Neuron (in vitro differentiated cells): ENCODE results near the gene NINJ2.

ENCODE experiments used
- H2AFZ ChIP-seq: one replicate; pipeline ENCODE4 v1.6.1; 2013; ENCODE audit warnings: low read depth, mild to moderate bottlenecking, inconsistent platforms, low read length, moderate library complexity
- H3K27me3 ChIP-seq: one replicate; pipeline ENCODE4 v1.6.1; 2013; ENCODE audit warnings: low read length; ENCODE audit not compliant: insufficient read depth
- H3K36me3 ChIP-seq: one replicate; pipeline ENCODE4 v1.6.1; 2013; ENCODE audit warnings: low read length; ENCODE audit not compliant: insufficient read depth
- H3K4me1 ChIP-seq: one replicate; pipeline ENCODE4 v1.6.1; 2013; ENCODE audit warnings: low read length; ENCODE audit not compliant: insufficient read depth
- H3K4me3 ChIP-seq: 2 replicates; pipeline ENCODE4 v1.5.1; 2013; ENCODE audit warnings: mild to moderate bottlenecking, low read length, moderate library complexity
- H3K9me3 ChIP-seq: one replicate; pipeline ENCODE4 v1.6.1; 2013; ENCODE audit warnings: low read length

The NINJ2 gene

DNA sequence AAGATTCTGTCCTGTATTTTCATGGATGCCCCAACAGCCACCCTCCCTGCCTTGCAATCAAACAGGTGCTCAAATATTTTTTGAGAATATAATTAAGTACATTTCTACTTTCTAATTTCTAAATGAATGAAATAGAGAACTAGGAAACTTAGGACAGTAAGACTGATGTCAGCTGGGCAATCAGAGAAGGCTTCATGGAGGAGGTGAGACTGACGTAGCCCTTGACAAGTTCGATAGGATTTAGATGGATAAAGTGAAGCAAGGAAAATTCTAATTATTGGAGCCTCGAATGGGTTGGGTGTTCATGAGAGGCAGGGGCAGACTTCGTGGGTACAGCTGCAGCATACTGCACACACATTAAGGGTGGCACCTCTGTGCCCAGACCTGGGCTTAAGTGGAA lies 36.0 kb downstream of the NINJ2 start:
- Histone ChIP-seq H3K9me3 (no peaks in the 10 kb centered on the region), H3K4me1 (peaks cover 5% of the 10 kb centered on the region), H3K4me3 (no peak overlapping the region), H2AFZ (no peak overlapping the region), H3K27me3 (no peaks in the 10 kb centered on the region), H3K36me3 (no peaks in the 10 kb centered on the region)

GRCh38 chr12:625998-626397 lies 37.2 kb downstream of the NINJ2 start:
- H3K36me3 ChIP-seq: no peaks in the 10 kb centered on the region
- no peak overlapping the region for H3K4me3 ChIP-seq
- no peak overlapping the region for H2AFZ ChIP-seq
- H3K4me1 ChIP-seq: no peaks in the 10 kb centered on the region
- H3K27me3 ChIP-seq: no peaks in the 10 kb centered on the region
- H3K9me3 ChIP-seq: no peaks in the 10 kb centered on the region

DNA sequence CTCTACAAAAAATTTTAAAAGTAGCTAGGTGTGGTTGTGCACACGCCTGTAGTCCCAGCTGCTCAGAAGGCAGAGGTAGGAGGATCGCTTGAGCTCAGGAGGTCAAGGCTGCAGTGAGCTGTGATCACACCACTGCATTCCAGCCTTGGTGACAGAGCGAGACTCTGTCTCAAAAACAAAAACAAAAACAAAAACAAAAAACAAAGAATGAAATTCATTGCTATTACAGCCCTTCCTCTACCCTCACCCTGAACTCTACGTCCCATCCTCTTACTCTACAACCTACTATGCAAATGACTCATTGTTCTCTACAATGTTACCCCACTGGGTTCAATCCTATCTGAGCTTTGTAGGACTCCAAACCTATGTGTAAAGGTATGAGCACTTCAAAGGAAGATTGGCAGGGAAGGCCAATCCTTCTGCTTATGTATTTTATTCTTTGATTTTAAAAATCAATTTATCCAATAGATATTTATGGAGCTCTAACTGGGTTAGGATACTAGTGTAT lies 39.3 kb downstream of the NINJ2 start:
- Histone ChIP-seq H3K4me3 (no peak overlapping the region), H3K36me3 (no peaks in the 10 kb centered on the region), H3K9me3 (no peaks in the 10 kb centered on the region), H3K27me3 (no peaks in the 10 kb centered on the region), H2AFZ (no peak overlapping the region), H3K4me1 (no peaks in the 10 kb centered on the region)

DNA sequence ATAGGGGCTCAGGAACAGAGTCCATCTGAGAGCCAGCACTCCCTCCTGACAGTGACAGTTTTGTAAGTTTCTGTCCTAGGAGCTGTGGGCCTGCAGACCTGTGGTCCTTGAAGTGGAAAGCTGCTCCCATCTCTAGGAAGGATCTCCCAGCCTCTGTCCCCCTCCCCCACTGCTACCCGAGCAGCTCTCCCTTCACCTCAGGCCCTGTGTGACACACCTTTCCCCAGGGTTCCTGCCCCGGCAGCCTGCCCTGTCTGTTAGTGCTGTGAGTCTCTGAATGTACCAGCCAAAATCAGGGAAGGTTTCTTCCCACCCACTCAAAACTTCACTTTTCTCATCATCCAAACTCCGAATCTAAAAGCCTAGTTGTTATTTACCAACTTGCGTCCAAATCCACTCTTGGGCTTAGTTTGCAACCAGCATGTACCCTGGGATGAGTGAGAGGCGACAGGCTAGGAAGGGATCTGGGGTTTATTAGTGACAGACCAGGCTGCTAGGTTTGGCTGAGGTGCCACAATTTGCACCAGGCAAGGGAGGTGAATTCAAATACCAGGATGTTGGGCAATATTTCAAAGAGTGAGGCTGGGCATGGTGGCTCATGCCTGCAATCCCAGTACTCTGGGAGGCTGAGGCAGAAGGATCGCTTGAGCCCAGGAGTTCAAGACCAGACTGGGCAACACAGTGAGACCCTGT lies 39.9 kb downstream of the NINJ2 start:
- Histone ChIP-seq H3K4me3 (no peak overlapping the region), H3K36me3 (no peaks in the 10 kb centered on the region), H3K9me3 (no peaks in the 10 kb centered on the region), H3K27me3 (no peaks in the 10 kb centered on the region), H3K4me1 (no peaks in the 10 kb centered on the region), H2AFZ (no peak overlapping the region)

DNA sequence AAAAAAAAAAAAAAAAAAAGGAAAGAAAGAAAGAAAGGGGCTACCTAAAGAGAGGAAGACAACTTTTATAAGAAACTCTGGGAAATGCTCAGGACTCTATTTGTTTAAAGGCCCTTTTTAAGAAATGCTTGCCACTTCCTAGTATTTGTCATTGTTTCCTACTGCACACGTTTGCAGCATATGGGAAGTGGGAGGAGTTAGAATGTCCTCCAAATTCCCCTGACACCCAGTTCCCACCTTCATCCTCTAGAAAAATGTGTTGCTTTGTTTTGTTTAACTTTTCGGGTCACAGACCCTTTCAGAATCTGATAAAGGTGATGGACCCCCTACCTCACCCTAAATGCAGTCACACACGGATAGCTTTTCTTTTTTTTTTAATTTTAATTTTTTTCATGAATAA lies 40.8 kb downstream of the NINJ2 start:
- Histone ChIP-seq H3K36me3 (no peaks in the 10 kb centered on the region), H3K4me1 (no peaks in the 10 kb centered on the region), H3K27me3 (no peaks in the 10 kb centered on the region), H3K4me3 (no peak overlapping the region), H2AFZ (no peak overlapping the region), H3K9me3 (no peaks in the 10 kb centered on the region)

- Histone ChIP-seq H3K9me3 (no peaks in the 10 kb centered on the region), H3K4me3 (no peak overlapping the region), H3K36me3 (no peaks in the 10 kb centered on the region), H2AFZ (no peak overlapping the region), H3K27me3 (no peaks in the 10 kb centered on the region), H3K4me1 (no peaks in the 10 kb centered on the region)
Measured at GRCh38 chr12:619346-619745, 43.9 kb downstream of the NINJ2 start.

GRCh38 chr12:618605-619004 lies 44.6 kb downstream of the NINJ2 start:
- H2AFZ ChIP-seq: no peak overlapping the region
- no peaks in the 10 kb centered on the region for H3K4me1 ChIP-seq
- no peaks in the 10 kb centered on the region for H3K36me3 ChIP-seq
- no peak overlapping the region for H3K4me3 ChIP-seq
- H3K9me3 ChIP-seq: no peaks in the 10 kb centered on the region
- H3K27me3 ChIP-seq: no peaks in the 10 kb centered on the region

GRCh38 chr12:617304-617915 lies 45.8 kb downstream of the NINJ2 start:
- H3K4me3 ChIP-seq: no peak overlapping the region
- no peaks in the 10 kb centered on the region for H3K9me3 ChIP-seq
- H2AFZ ChIP-seq: no peak overlapping the region
- no peaks in the 10 kb centered on the region for H3K36me3 ChIP-seq
- no peaks in the 10 kb centered on the region for H3K4me1 ChIP-seq
- no peaks in the 10 kb centered on the region for H3K27me3 ChIP-seq

DNA sequence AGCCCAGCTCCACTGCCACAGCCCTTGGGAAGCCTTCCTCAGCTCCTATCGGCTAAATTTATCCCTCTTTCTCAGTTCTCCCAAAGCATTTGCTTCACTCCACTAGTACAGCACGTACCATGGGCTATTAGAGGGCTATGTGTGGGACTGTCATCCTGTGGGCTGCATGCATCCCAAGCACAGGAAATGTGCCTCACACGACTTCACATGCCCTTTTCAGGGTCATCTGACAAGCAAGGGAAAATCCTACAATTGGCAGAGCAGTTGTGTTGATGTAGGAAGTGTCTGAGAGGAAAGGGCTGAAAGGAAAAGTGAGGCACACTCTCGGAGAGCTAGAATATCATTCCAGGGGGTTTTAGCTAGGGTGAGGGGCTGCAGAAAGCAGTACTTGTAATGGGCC lies 47.6 kb downstream of the NINJ2 start:
- H3K9me3 ChIP-seq: no peaks in the 10 kb centered on the region
- H2AFZ ChIP-seq: no peak overlapping the region
- H3K4me3 ChIP-seq: no peak overlapping the region
- no peaks in the 10 kb centered on the region for H3K27me3 ChIP-seq
- H3K36me3 ChIP-seq: no peaks in the 10 kb centered on the region
- H3K4me1 ChIP-seq: no peaks in the 10 kb centered on the region

DNA sequence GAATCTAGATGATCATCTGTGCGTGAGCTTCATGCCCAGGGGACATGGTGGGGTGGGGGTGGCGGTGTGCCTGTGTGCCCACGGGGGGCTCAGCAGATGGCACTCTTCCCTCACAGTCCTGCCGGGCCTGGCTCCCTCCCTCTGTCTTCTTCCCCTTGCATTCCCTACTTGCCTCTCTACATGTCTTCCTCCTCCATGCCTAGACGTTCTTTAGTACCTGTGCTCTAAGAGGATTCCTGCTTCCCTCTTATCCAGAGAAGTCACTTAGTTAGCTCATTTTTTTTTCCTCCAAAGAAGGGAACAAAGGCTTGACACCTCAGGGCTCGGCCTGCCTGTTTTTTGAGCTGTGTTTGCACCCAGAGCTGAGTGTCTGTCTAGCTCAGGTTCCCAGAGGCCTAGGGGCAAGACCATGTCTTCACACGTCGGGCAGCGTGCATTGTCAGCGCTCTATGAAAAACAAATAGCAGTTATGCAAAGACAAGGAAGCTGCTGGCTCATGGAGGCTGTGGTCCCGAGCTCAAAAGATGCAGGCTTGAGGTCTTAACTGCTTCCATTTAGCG lies 48.8 kb downstream of the NINJ2 start:
- Histone ChIP-seq H3K4me1 (no peaks in the 10 kb centered on the region), H3K27me3 (no peaks in the 10 kb centered on the region), H2AFZ (no peak overlapping the region), H3K9me3 (no peaks in the 10 kb centered on the region), H3K4me3 (no peak overlapping the region), H3K36me3 (no peaks in the 10 kb centered on the region)

DNA sequence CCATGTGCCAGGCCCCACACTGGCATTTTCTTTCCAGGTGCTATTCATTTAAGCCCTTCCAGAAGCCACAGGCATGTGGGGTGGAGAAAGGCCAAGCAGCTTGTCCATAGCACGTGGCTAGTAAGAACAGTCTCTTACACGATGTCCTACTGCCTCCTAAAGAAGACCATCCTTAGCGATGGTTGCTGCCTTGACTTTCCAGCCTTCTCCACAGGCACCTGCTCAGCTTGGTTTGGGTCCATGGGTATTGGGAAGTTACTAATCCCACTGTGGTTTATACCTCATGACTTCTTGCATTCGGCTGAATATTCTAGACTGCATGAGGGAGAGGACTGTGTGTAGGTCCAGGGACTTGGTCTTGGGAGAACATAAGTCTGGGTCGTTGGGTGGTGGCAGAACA lies 49.2 kb downstream of the NINJ2 start:
- Histone ChIP-seq H3K4me3 (no peak overlapping the region), H3K36me3 (no peaks in the 10 kb centered on the region), H3K27me3 (no peaks in the 10 kb centered on the region), H3K4me1 (no peaks in the 10 kb centered on the region), H3K9me3 (no peaks in the 10 kb centered on the region), H2AFZ (no peak overlapping the region)

DNA sequence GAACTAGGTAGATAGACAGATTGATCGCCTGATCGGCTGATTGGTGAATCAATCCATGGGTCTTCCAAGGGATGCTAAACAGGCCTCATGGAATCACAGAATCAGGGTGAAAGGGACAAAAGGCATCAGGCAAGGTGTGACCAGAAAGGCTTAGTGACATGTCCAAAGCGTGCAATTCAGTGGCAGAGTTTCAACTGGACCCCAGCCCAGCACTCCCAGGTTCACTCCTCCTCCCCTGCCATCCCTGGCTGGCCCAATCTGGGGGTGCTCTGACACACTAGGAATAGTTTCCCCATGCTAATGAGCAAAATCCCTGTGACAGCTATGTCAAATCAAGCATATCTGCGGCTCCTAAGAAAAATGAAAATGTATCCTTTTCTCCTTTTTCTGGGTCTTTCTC lies 50.4 kb downstream of the NINJ2 start:
- Histone ChIP-seq H3K4me3 (no peak overlapping the region), H3K36me3 (no peaks in the 10 kb centered on the region), H2AFZ (no peak overlapping the region), H3K4me1 (no peaks in the 10 kb centered on the region), H3K9me3 (no peaks in the 10 kb centered on the region), H3K27me3 (no peaks in the 10 kb centered on the region)

DNA sequence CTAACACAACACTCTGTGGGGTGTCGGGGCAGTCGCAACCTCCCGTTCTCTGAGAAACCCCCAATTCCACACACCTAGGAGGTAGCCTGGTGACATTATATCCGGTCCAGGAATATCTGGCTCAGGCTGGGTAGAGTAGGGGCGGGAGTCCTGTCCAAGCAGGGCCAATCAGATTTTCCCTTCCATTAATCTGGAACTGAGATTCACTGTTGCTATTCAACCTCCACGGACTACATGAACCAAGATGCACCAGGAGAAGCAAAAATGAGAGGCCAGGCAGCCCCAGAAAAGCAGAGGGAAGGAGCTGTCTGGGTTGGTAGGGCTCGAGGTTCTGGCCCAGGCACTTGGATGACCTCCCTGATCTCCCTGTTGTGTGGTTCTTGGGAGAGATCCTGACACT lies 51.0 kb downstream of the NINJ2 start:
- Histone ChIP-seq H3K27me3 (no peaks in the 10 kb centered on the region), H2AFZ (no peak overlapping the region), H3K36me3 (no peaks in the 10 kb centered on the region), H3K4me1 (no peaks in the 10 kb centered on the region), H3K4me3 (no peak overlapping the region), H3K9me3 (no peaks in the 10 kb centered on the region)
